Astrocyte (in vitro differentiated cells and primary cell): ENCODE results near the gene SLC24A4. TPM values are rescaled to one million over a fixed set of nuclear protein-coding genes. Genes with fewer than 3 reads are reported as not detected.

Experiments used
- DNase-seq: peaks from one replicate; pipeline ENCODE4 v3.0.0-alpha.2; 2010; ENCODE audit warnings: low read depth
- FAIRE-seq: peaks from 2 replicates; lab custom pipeline; 2011; peaks lifted over from hg19 to GRCh38; lab: Jason Lieb, UNC
- H2AFZ ChIP-seq: 2 replicates; pipeline ENCODE4 v1.6.0; 2012; ENCODE audit warnings: low read depth, low read length, inconsistent platforms
- H3K27ac ChIP-seq: 2 replicates; pipeline ENCODE4 v1.5.1; 2011; ENCODE audit warnings: low read depth, low read length, inconsistent platforms
- H3K27me3 ChIP-seq: 2 replicates; pipeline ENCODE4 v1.6.0; 2011; ENCODE audit warnings: low read length, inconsistent platforms; ENCODE audit not compliant: insufficient read depth
- H3K36me3 ChIP-seq: 2 replicates; pipeline ENCODE4 v1.5.1; 2011; ENCODE audit warnings: low read length, inconsistent platforms; ENCODE audit not compliant: insufficient read depth
- H3K4me1 ChIP-seq: 2 replicates; pipeline ENCODE4 v1.5.1; 2011; ENCODE audit warnings: low read length, inconsistent platforms; ENCODE audit not compliant: insufficient read depth
- H3K4me2 ChIP-seq: 2 replicates; pipeline ENCODE4 v1.6.0; 2012; ENCODE audit warnings: low read length, inconsistent platforms
- H3K4me3 ChIP-seq: 2 replicates; pipeline ENCODE4 v1.5.1; 2011; ENCODE audit warnings: low read depth, mild to moderate bottlenecking, low read length, inconsistent platforms; ENCODE audit not compliant: insufficient read depth
- H3K79me2 ChIP-seq: 2 replicates; pipeline ENCODE4 v1.6.0; 2012; ENCODE audit warnings: mild to moderate bottlenecking, low read length, inconsistent platforms; ENCODE audit not compliant: insufficient read depth
- H3K9ac ChIP-seq: 2 replicates; pipeline ENCODE4 v1.6.0; 2012; ENCODE audit warnings: mild to moderate bottlenecking, low read length, inconsistent platforms
- H3K9me3 ChIP-seq: 2 replicates; pipeline ENCODE4 v1.5.1; 2012; ENCODE audit warnings: low read depth, mild to moderate bottlenecking, low read length, inconsistent platforms; ENCODE audit not compliant: insufficient read depth
- H4K20me1 ChIP-seq: 2 replicates; pipeline ENCODE4 v1.6.0; 2012; ENCODE audit warnings: low read length, inconsistent platforms; ENCODE audit not compliant: insufficient read depth
- H3K27ac Mint-ChIP-seq: one replicate; pipeline ENCODE4 v1.8.0; 2021; ENCODE audit warnings: mild to moderate bottlenecking, mixed read lengths; ENCODE audit not compliant: unreplicated experiment
- H3K27me3 Mint-ChIP-seq: one replicate; pipeline ENCODE4 v1.8.0; 2021; ENCODE audit warnings: low read depth, mixed read lengths; ENCODE audit not compliant: unreplicated experiment
- H3K36me3 Mint-ChIP-seq: one replicate; pipeline ENCODE4 v1.8.0; 2021; ENCODE audit warnings: low read depth, mixed read lengths; ENCODE audit not compliant: unreplicated experiment
- H3K4me1 Mint-ChIP-seq: one replicate; pipeline ENCODE4 v1.8.0; 2021; ENCODE audit warnings: low read depth, mixed read lengths; ENCODE audit not compliant: unreplicated experiment
- H3K4me3 Mint-ChIP-seq: one replicate; pipeline ENCODE4 v1.8.0; 2021; ENCODE audit warnings: mild to moderate bottlenecking, moderate library complexity, mixed read lengths; ENCODE audit not compliant: unreplicated experiment
- H3K9me3 Mint-ChIP-seq: one replicate; pipeline ENCODE4 v1.8.0; 2021; ENCODE audit warnings: mild to moderate bottlenecking, mixed read lengths; ENCODE audit not compliant: unreplicated experiment
- CTCF ChIP-seq: IDR thresholded peaks from 2 replicates; pipeline ENCODE4 v1.5.1; 2011; ENCODE audit warnings: low read depth, mild to moderate bottlenecking, inconsistent platforms, low read length, moderate library complexity; ENCODE audit not compliant: insufficient read depth
- EZH2 ChIP-seq: IDR thresholded peaks from 2 replicates; pipeline ENCODE4 v1.6.1; 2012; ENCODE audit warnings: mild to moderate bottlenecking, low read length, inconsistent platforms; ENCODE audit not compliant: insufficient read depth
- total RNA-seq: library from RNA; stranded (reverse); gene quantifications from 2 replicates; pipeline ENCODE4 v1.2.1, GENCODE V29; 2021

The SLC24A4 gene
- total RNA-seq, 1 donor from 2014 or later = not detected

GRCh38 chr14:92441751-92442504, 119.0 kb downstream of the SLC24A4 start:
- H2AFZ ChIP-seq = no peak overlapping the region
- no peaks in the 10 kb centered on the region for H3K36me3 Mint-ChIP-seq
- FAIRE-seq (no peak), DNase-seq (no peak)
- H3K4me2 ChIP-seq = no peak overlapping the region
- H3K4me3 ChIP-seq = no peak overlapping the region
- no peaks in the 10 kb centered on the region for H3K36me3 ChIP-seq
- H3K27me3 Mint-ChIP-seq = peaks cover 13% of the 10 kb centered on the region
- H3K27ac ChIP-seq = no peak overlapping the region
- H3K4me1 ChIP-seq = no peaks in the 10 kb centered on the region
- no peaks in the 10 kb centered on the region for H3K4me1 Mint-ChIP-seq
- no peaks in the 10 kb centered on the region for H3K79me2 ChIP-seq
- H3K27me3 ChIP-seq = no peaks in the 10 kb centered on the region
- H3K9me3 Mint-ChIP-seq = peaks cover 3% of the 10 kb centered on the region
- TF ChIP-seq EZH2 (no peak), CTCF (no peak)
- H3K9ac ChIP-seq = no peak overlapping the region
- H3K9me3 ChIP-seq = no peaks in the 10 kb centered on the region
- H3K4me3 Mint-ChIP-seq = no peak overlapping the region
- H4K20me1 ChIP-seq = no peaks in the 10 kb centered on the region
- no peak overlapping the region for H3K27ac Mint-ChIP-seq

GRCh38 chr14:92443167-92443566, 120.2 kb downstream of the SLC24A4 start:
- no peak for DNase-seq
- Histone ChIP-seq H3K4me3 (no peak overlapping the region), H3K4me1 (no peaks in the 10 kb centered on the region), H4K20me1 (no peaks in the 10 kb centered on the region), H3K79me2 (no peaks in the 10 kb centered on the region), H3K9ac (no peak overlapping the region), H3K36me3 (no peaks in the 10 kb centered on the region), H3K27ac (no peak overlapping the region), H3K4me2 (no peak overlapping the region), H2AFZ (no peak overlapping the region), H3K27me3 (no peaks in the 10 kb centered on the region), H3K9me3 (no peaks in the 10 kb centered on the region)
- no peak for FAIRE-seq
- TF ChIP-seq EZH2 = no peak
- TF ChIP-seq CTCF = no peak
- Mint-ChIP-seq H3K36me3 (no peaks in the 10 kb centered on the region), H3K9me3 (peaks cover 4% of the 10 kb centered on the region), H3K27me3 (peaks cover 11% of the 10 kb centered on the region), H3K4me1 (no peaks in the 10 kb centered on the region), H3K4me3 (no peak overlapping the region), H3K27ac (no peak overlapping the region)

- peaks cover 11% of the 10 kb centered on the region for H3K27me3 Mint-ChIP-seq
- peaks cover 4% of the 10 kb centered on the region for H3K9me3 Mint-ChIP-seq
- FAIRE-seq (no peak), DNase-seq (no peak)
- Histone ChIP-seq H2AFZ (no peak overlapping the region), H3K4me3 (no peak overlapping the region), H3K79me2 (no peaks in the 10 kb centered on the region), H3K27ac (no peak overlapping the region), H4K20me1 (no peaks in the 10 kb centered on the region), H3K9me3 (no peaks in the 10 kb centered on the region), H3K4me2 (no peak overlapping the region), H3K36me3 (no peaks in the 10 kb centered on the region), H3K27me3 (no peaks in the 10 kb centered on the region), H3K4me1 (no peaks in the 10 kb centered on the region), H3K9ac (no peak overlapping the region)
- no peaks in the 10 kb centered on the region for H3K4me1 Mint-ChIP-seq
- H3K4me3 Mint-ChIP-seq = no peak overlapping the region
- TF ChIP-seq EZH2 (no peak), CTCF (no peak)
- no peak overlapping the region for H3K27ac Mint-ChIP-seq
- no peaks in the 10 kb centered on the region for H3K36me3 Mint-ChIP-seq
Measured at GRCh38 chr14:92443741-92444140, 120.8 kb downstream of the SLC24A4 start.
